Muscle layer of colon (tissue), 2 donors: ENCODE measurements around the gene BMPR1A.

Experiments used
- H3K27ac ChIP-seq: one replicate; pipeline ENCODE4 v1.7.0; 2013; ENCODE audit warnings: low read depth, mild to moderate bottlenecking, low read length, moderate library complexity
- H3K27me3 ChIP-seq, 2 donors: one replicate each; pipeline ENCODE4 v1.7.0; 2013; ENCODE audit warnings: low read length in 2 of 2, mild to moderate bottlenecking in 2 of 2; ENCODE audit not compliant: insufficient read depth in 2 of 2, control insufficient read depth in 1 of 2
- H3K36me3 ChIP-seq: one replicate; pipeline ENCODE4 v1.7.0; 2013; ENCODE audit warnings: mild to moderate bottlenecking, low read length; ENCODE audit not compliant: insufficient read depth
- H3K4me1 ChIP-seq: one replicate; pipeline ENCODE4 v1.7.0; 2013; ENCODE audit warnings: mild to moderate bottlenecking, low read length; ENCODE audit not compliant: insufficient read depth
- H3K4me3 ChIP-seq, 2 donors: one replicate each; pipeline ENCODE4 v1.7.0; 2013; ENCODE audit warnings: low read length in 2 of 2, low read depth in 1 of 2, mild to moderate bottlenecking in 1 of 2, moderate library complexity in 1 of 2
- H3K9ac ChIP-seq: one replicate; pipeline ENCODE4 v1.7.0; 2013; ENCODE audit warnings: low read length
- H3K9me3 ChIP-seq: one replicate; pipeline ENCODE4 v1.7.0; 2013; ENCODE audit warnings: mild to moderate bottlenecking, low read length
- donor health status: abdominal sarcoma.
- donor health status: Adenocarcinoma of cecum.

BMPR1A gene

DNA sequence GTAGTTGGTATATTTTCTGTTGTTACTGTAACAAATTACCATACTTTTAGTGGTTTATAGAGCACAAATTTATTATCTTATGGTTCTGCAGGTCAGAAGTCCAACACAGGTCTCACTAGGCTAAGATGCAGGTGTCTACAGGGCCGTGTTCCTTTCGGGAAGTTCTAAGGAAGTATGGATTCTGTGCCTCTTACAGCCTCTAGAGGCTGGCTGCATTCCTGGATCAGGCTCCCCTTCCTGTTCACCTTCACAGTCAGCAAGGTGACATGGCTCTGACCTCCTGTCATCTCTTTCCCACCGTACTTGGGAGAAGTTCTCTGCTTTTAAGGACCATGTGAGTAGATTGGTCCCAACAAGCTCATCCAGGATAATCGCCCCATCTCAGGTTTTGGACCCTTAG, 37.3 kb downstream of the BMPR1A start:
- Histone ChIP-seq H3K27ac (no peak overlapping the region), H3K4me1 (peaks cover 30% of the 10 kb centered on the region), H3K9ac (no peak overlapping the region), H3K36me3 (no peaks in the 10 kb centered on the region), H3K9me3 (no peaks in the 10 kb centered on the region), H3K27me3 (no peaks in the 10 kb centered on the region), H3K4me3 (no peak overlapping the region)

DNA sequence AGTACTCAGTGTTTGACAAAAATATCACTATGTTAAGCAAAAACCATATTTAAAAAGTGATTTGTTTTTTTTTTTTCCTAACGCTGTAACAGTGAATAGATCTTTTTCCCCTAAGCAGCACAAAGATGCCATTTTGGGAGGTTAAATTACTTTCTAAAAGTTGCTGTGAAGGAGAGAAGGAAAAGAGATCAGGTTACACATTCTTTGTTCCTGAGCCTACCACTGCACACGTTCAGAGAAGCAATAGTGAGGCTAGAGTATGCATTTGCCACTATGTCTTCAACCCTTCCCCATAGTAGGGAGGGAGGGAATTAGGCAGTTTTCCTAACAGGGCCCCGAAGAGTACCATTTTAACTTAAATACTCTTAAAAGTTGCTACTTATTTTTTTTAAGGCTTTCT, 38.9 kb downstream of the BMPR1A start:
- Histone ChIP-seq H3K27ac (no peak overlapping the region), H3K9me3 (no peaks in the 10 kb centered on the region), H3K4me1 (peaks cover 46% of the 10 kb centered on the region), H3K27me3 (no peaks in the 10 kb centered on the region), H3K9ac (no peak overlapping the region), H3K4me3 (no peak overlapping the region), H3K36me3 (no peaks in the 10 kb centered on the region)

DNA sequence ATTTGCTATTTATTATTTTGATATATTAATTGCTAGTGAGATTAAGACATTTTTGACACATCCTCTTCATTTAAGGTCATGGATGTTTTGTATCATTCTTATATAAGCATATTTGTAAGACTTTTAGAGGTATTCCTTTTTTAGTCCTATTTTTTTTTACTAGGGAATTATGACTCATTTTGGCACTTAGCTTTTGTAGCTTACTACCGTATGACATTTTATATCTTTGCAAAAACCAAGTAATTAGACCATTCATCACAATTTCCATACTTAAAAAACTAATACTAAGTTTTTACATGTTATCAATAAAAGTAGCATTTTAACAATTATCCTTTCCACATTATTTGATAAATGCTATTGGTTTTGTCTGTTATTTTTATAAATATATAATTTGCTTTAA, 41.6 kb downstream of the BMPR1A start:
- Histone ChIP-seq H3K9ac (no peak overlapping the region), H3K9me3 (no peaks in the 10 kb centered on the region), H3K27me3 (no peaks in the 10 kb centered on the region), H3K4me3 (no peak overlapping the region), H3K36me3 (no peaks in the 10 kb centered on the region), H3K27ac (no peak overlapping the region), H3K4me1 (peaks cover 51% of the 10 kb centered on the region)

DNA sequence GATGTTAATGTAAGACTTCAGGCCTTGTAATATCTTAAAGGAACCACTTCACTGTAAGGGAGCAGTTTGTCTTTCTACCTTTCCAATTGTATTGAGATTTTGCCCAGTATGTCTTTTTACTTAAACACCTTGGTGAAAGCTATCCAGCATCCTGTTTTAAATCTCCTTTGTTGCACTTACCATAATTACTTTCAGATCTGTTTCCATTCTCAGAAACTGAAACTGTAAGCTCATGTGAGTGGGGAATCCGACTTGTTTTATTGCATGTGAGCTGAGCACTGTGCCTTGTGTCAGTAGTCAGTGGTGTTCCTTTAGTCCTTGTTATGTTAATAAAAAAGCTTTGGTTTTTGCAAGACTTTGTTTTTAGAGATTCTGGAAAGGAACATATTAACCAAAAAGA, 42.2 kb downstream of the BMPR1A start:
- H3K9me3 ChIP-seq, result no peaks in the 10 kb centered on the region
- H3K4me3 ChIP-seq, result no peak overlapping the region
- H3K9ac ChIP-seq, result no peak overlapping the region
- H3K27me3 ChIP-seq, result no peaks in the 10 kb centered on the region
- H3K4me1 ChIP-seq, result peaks cover 53% of the 10 kb centered on the region
- H3K36me3 ChIP-seq, result no peaks in the 10 kb centered on the region
- peak overlapping the region; percentile 17 for H3K27ac ChIP-seq

DNA sequence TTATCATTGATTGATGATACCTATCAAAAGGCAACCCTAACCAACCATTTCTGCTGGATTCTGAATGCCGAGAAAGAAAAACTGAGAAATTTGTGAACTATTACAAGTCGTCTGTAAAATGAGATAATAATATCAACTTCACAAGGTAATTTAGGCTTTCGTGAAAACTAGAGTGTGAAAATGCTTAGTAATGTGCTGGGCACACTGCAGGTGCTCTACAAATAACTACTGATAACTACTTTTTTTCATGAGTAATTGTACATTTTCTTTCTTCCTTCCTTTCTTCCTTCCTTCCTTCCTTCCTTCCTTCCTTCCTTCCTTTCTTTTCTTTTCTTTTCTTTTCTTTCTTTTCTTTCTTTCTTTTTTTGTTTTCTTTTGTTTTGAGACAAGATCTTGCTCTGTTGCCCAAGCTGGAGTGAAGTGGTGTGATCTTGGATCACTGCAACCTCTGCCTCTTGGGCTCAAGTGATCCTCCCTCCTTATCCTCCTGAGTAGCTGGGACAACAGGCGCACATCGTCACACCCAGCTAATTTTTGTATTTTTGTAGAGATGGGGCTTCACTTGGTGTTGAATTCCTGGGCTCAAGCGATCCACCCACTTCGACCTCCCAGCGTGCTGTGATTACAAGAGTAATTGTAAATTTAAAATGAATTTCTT, 42.9 kb downstream of the BMPR1A start:
- no peak overlapping the region for H3K4me3 ChIP-seq
- H3K4me1 ChIP-seq, result peaks cover 47% of the 10 kb centered on the region
- H3K36me3 ChIP-seq, result no peaks in the 10 kb centered on the region
- no peaks in the 10 kb centered on the region for H3K9me3 ChIP-seq
- H3K27me3 ChIP-seq, result no peaks in the 10 kb centered on the region
- H3K9ac ChIP-seq, result no peak overlapping the region
- no peak overlapping the region for H3K27ac ChIP-seq

DNA sequence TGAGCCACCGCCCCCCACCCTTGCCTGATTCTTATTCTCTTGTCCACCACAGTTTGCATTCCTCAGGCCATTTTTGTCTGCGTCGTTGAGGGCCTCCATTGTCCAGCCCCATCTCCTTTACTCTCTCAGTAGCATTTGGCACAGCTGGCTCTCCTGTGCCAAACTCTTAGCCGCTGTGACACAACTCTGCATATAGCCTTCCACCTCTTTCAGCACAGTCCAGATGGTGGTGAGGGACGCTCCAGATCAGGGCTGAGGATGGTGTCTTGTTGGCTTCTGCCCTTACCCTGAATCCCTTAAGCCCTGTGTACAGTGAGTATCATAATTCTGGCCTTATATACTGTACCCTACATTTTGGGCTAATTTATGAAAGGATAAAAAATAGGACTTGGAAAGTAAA, 45.6 kb downstream of the BMPR1A start:
- H3K4me3 ChIP-seq, result no peak overlapping the region
- H3K27ac ChIP-seq, result no peak overlapping the region
- no peak overlapping the region for H3K9ac ChIP-seq
- no peaks in the 10 kb centered on the region for H3K36me3 ChIP-seq
- no peaks in the 10 kb centered on the region for H3K9me3 ChIP-seq
- H3K4me1 ChIP-seq, result peaks cover 39% of the 10 kb centered on the region
- H3K27me3 ChIP-seq, result no peaks in the 10 kb centered on the region

DNA sequence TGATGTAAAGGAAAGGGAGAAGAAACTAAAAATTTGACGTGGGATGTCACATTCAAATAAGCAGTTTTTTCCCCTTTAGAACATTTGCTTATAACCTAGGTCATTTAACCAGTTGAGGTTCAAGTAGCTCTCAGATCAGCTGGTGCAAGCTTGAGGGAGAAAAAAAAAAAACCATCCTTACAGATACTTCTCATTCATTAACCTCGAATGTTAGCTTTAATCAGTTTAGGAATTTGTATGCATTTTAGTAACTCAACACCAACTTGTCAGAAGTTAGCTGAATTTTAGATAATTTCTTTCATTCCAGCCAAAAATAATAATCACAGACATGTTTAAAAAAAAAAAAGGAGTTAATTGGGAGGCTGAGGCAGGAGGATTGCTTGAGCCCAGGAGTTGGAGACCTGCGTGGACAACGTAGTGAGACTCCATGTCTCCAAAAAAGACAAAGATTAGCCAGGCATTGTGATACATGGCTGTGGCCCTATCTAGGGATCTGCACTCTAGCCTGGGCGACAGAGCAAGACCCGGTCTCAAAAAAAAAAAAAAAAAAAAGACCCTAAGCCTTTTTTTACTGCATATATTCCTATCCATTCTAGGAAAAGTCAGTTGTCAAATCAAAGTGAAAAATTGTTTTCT, 46.2 kb downstream of the BMPR1A start:
- H3K4me3 ChIP-seq, result no peak overlapping the region
- H3K36me3 ChIP-seq, result no peaks in the 10 kb centered on the region
- H3K27me3 ChIP-seq, result no peaks in the 10 kb centered on the region
- peaks cover 39% of the 10 kb centered on the region for H3K4me1 ChIP-seq
- no peak overlapping the region for H3K9ac ChIP-seq
- no peak overlapping the region for H3K27ac ChIP-seq
- H3K9me3 ChIP-seq, result no peaks in the 10 kb centered on the region

DNA sequence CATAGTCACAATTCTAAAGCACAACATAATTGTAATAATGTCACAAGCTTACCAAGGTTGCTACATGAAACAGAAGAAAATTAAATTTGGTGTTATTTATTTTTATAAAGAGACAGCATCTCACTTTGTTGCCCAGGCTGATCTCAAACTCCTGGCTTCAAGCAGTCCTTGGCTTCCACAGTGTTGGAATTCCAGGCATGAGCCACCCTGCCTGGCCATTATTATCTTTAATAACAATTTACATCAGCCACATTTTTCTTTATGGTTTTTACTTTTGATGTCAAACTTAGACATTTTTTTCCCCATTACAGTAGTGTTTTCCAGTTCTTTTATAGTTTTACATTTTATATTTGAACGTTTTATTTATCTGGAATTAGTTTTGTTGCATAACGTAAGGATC, 46.7 kb downstream of the BMPR1A start:
- Histone ChIP-seq H3K4me1 (peaks cover 39% of the 10 kb centered on the region), H3K4me3 (no peak overlapping the region), H3K9me3 (no peaks in the 10 kb centered on the region), H3K9ac (no peak overlapping the region), H3K27me3 (no peaks in the 10 kb centered on the region), H3K36me3 (no peaks in the 10 kb centered on the region), H3K27ac (no peak overlapping the region)

DNA sequence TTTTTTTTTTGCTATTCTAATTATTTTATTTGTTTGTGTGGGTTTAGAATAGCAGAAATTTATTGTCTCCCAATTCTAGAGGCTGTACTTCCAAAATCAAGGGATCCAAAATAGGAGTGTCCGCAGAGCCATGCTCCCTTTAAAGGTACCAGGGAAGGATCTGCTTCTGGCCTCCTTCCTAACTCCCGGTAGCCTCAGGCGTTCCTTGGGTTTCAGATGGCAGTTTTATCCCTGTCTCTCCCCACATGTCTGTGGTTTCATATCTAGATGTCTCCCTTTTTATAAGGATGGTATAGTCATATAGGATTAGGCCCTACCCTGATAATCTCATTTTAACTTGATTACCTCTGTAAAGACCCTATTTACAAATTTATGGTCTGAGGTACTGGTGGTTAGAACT, 48.4 kb downstream of the BMPR1A start:
- Histone ChIP-seq H3K36me3 (no peaks in the 10 kb centered on the region), H3K27me3 (no peaks in the 10 kb centered on the region), H3K4me3 (no peak overlapping the region), H3K9me3 (no peaks in the 10 kb centered on the region), H3K9ac (no peak overlapping the region), H3K4me1 (peaks cover 23% of the 10 kb centered on the region), H3K27ac (no peak overlapping the region)

DNA sequence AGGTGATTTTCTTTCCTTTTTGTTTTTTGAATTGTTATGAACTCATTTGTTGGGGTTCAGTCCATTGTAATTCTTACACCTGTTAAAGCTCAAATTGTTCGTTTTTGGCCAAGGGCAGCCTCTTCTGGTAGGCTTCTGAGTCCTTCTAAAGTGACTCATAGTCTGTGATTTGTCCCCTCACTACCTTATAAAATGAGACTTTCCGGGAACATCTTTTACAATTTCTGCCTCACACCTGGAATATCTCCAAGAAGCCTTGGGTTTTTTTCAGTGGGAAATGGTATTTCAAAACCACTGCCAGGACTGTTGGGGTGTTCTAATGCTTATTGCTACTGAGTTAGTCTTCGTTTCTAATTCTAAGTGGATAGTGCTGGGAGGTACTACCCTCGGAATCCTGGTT, 56.7 kb downstream of the BMPR1A start:
- Histone ChIP-seq H3K36me3 (no peaks in the 10 kb centered on the region), H3K27ac (no peak overlapping the region), H3K9me3 (no peaks in the 10 kb centered on the region), H3K4me3 (no peak overlapping the region), H3K27me3 (no peaks in the 10 kb centered on the region), H3K9ac (no peak overlapping the region), H3K4me1 (peaks cover 55% of the 10 kb centered on the region)

DNA sequence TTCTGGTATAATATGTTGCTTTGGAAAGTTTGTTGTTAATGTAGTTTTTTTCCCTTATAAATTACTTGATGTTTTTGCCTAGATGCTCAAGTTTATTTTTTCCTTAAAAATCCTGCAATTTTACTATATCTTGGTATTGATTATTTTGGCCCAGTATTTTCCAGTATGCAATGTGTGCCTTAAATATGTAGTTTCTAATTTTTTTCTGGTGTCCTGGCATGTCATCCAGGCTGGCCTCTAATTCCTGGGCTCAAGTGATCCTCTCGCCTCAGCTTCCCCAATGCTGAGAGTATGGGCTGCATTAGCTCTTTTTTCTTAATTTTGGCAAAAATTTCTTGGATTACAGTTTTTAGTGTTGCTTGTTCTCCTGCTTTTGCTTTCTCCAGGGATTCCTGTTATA, 57.6 kb downstream of the BMPR1A start:
- Histone ChIP-seq H3K27me3 (no peaks in the 10 kb centered on the region), H3K9ac (no peak overlapping the region), H3K27ac (peak overlapping the region; percentile 21), H3K36me3 (no peaks in the 10 kb centered on the region), H3K4me3 (no peak overlapping the region), H3K9me3 (no peaks in the 10 kb centered on the region), H3K4me1 (peaks cover 55% of the 10 kb centered on the region)

DNA sequence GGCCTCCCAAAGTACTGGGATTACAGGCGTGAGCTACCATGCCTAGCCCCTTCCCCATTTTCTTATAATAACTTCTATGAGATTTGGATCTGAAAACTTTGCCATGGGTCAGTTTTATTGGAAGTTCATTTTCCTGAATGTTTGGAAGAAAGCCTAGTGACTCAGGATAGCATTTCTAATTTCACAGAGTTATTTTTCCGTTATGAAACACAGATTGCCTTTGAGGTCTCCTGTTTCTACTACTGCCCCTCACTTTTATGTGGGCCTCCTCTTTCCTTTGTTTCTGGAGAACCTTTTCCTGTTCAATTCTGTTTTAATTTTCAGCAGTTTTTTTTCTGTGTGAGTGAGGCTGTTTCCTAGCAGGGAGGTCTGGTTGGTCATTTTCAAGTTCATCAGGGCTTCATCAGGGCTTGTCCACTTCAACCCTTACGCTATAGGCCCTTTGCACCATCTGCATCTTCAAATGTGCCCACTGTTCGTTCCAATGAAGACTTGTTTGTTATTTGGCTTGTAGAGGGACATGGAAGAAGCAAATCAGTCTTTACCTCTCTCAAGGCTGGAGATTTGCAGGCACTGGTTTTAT, 58.7 kb downstream of the BMPR1A start:
- H3K9ac ChIP-seq, result no peak overlapping the region
- H3K27ac ChIP-seq, result peak overlapping the region; percentile 31
- no peaks in the 10 kb centered on the region for H3K36me3 ChIP-seq
- H3K9me3 ChIP-seq, result no peaks in the 10 kb centered on the region
- peaks cover 55% of the 10 kb centered on the region for H3K4me1 ChIP-seq
- no peaks in the 10 kb centered on the region for H3K27me3 ChIP-seq
- H3K4me3 ChIP-seq, result no peak overlapping the region
